SK-N-SH (cell line): ENCODE results near the gene SAG.

Experiments used
- EP300 ChIP-seq, 2 experiments: IDR thresholded peaks; 2 replicates each; pipeline versions ENCODE4 v1.4.0 to v1.6.1; 2012; ENCODE audit warnings: borderline replicate concordance in 1 of 2, low read depth in 1 of 2, low read length in 1 of 2
- TF ChIP-seq, protein P1 (sequence below): fragments of 150-350 bp; IDR thresholded peaks from 2 replicates; pipeline ENCODE4 v1.6.1; 2017; ENCODE audit warnings: antibody characterized with exemption, low read length, low read depth, borderline replicate concordance

- TF ChIP-seq, protein P1, sequence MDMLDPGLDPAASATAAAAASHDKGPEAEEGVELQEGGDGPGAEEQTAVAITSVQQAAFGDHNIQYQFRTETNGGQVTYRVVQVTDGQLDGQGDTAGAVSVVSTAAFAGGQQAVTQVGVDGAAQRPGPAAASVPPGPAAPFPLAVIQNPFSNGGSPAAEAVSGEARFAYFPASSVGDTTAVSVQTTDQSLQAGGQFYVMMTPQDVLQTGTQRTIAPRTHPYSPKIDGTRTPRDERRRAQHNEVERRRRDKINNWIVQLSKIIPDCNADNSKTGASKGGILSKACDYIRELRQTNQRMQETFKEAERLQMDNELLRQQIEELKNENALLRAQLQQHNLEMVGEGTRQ = no peak
- no peak for TF ChIP-seq EP300 (IDR thresholded peaks at IDR 0.05; ENCODE audit: borderline replicate concordance in 1 of 2, low read depth in 1 of 2, low read length in 1 of 2)
These were observed 34.7 kb downstream of the SAG start for GRCh38 chr2:233342301-233342700.
